Ureter (tissue), 1 donor: ENCODE data around the gene ASTN1. TPM values are rescaled to one million over a fixed set of nuclear protein-coding genes. Genes with fewer than 3 reads are reported as not detected.

Experiments used
- DNase-seq: peaks from one replicate; pipeline ENCODE4 v3.0.0-alpha.2; 2020; ENCODE audit warnings: low spot score
- total RNA-seq: library from RNA; stranded (reverse); gene quantifications from one replicate; pipeline ENCODE4 v1.2.4, GENCODE V29; 2023
- donor health status: DM: yes; HTN: yes; CAD: no.

Gene ASTN1
- total RNA-seq, 1 donor from 2014 or later: 2.2 TPM

DNA sequence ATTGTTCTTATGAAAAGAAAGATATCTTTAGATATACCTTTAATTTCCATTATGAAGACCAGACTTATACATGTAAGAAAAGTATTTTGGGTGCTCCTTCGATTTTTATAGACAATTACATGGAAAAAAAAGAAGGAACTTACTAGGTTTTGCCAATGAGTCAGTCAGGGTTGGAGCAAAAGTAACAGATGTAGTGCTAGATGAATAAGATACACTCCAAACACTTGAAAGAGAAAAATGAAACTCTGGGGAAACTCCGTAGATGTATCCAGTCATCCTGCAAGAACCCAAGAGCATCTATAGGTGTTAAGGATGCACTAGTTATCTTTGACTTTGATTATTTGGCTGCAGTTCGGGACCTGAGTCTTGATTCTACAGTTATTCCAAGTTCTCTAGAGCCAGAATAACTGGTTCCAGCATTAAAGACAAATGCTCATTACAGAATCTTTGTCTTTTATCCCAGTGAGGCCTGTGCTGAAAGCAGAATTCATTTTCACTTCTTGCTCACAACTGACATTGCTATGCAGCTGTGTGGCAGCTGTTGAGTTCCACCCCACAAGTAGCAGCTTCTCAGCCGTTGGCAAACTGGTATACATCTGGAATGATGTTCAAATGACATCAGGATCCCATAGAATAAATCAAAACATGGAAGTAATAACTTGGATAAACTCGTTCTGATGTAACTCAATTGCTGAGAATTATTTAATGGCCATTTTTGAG lies 326.1 kb downstream of the ASTN1 start:
- no peak for DNase-seq

DNA sequence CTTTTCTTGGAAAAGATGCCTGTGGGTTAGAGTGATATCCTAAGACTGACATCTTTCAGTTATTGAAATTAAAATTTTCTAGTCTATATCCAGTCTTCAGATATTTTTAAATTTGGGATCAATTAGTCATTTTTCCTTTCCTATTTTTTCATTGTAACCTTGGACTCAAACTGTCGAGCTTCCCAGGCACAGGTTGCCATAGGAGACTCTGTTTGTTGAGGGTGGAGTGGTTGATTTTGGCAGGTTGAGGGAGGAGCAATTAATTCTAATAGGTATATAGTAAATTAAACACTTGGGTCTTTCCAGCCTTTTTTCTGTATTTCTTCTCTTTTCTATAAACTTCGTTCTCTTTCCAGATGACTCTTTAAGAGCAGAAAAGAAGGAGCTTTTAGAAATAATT lies 326.8 kb downstream of the ASTN1 start:
- no peak for DNase-seq

DNA sequence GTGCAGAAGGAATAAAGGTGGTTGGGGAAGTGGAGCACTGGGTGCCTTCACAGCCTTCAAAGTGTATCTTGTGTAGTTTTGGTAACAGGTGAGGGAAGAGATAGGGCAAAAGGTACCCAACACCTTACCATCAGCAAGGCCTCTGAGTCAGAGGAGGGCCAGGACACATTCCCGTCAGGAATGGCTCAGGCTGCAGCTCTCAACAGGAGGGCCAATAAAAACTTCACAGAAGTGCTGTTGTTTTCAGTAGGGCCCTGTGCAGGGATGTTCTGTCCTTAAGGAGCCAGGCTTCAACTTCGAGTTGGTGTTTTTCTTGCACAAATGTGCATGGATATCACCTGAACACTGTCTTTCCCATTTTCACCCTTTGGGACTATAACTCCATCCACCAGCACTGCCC lies 333.4 kb downstream of the ASTN1 start:
- DNase-seq: no peak

DNA sequence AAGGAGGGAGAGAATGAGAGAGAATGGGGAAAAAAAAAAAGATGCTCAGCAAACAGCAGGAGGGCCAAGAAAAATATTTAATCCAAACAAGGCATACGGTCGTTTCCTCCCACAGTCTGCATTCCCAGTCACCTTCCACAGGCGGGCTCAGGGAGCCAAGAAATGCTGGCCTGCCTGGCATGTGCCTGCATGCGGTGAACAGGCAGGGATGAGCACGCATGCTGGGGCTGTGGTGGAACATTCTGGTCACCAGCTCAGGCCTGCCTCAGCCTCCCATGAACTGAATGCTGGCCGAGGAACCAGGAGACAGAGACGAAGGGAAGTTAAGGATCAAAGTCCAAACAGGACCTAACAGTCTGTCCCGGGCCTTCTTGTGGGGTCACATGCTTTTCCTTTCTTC lies 335.3 kb downstream of the ASTN1 start:
- no peak for DNase-seq

DNA sequence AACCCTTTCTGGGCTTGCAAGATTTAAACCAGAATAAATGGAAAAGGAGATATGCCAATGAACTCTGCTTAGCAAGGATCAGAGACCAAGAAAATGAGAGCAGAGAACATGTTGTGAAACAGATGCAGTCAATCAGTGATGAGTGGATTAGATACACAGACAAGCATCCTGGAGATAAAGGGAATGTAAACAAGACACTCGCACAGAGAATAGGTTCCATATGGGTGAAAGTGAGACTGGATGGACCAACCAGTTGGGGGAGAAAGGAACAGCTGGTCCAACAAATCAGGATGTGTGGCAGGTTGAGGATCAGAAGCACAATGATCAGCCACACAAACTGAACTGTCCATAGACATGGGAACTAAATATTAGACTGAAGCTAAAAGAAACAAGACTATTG lies 338.2 kb downstream of the ASTN1 start:
- no peak for DNase-seq

DNA sequence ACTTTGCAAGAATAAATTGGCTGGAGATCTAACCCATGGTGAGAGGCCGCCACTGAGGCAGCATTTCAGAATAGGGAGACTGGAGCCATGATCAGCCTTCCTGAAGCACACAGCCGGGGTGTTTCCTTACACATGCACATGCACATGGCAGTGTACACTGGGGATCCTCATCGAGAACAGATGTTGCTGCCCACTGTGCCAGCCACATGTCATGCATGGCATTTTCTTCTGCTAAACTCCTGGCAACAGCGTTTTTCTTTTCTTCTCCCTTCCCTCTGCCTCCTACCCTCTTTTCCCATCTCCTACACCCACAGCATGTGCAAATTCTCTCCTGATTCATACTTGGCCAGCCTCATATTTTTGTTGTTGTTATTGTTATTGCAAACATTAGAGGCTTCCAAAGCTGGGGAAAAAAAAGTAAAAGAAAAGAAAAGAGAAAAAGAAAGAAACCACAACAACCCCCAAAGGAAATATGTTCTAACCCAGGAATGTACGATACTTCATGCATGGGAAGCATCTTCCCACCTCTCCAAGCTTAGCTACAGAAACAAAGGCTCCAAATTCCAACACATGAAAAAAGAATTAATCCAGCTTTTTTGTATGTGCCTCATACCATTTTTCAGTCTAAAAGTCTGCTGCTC lies 344.0 kb downstream of the ASTN1 start:
- no peak for DNase-seq

DNA sequence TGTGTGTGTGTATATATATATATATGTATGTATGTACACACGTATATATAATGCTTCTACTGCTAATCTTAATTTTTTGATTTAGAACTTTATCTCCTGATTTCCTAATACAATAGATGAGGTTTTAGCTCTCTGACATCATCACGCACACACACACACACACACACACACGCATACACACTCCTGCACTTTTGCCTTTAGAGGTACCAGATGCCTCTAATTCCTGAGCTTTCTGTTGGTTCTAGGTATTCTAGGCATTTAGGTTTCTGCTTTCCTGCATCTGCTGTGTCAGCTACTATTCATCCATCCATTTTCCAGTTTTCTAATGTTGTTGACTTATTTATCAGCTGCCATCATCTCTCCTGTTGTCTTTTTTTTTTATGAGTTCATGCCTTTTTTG lies 348.3 kb downstream of the ASTN1 start:
- DNase-seq: no peak

DNA sequence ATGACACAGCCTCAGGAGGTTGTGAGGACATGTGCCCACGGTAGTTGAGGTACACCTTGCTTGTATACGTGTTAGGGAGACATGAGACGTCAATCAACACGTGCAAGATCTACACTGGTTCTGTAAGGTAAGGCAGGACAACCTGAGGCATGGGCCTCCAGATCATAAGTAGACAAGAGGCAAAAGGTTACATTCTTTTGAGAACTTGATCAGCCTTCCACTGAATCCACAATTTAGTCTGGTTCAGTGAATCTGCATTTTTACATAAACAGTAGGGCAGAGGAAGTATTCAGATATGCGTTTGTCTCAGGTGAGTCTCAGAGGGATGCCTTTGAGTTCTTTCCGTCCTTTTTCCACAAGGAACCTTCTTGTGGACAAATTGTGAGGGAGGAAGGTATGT lies 348.9 kb downstream of the ASTN1 start:
- no peak for DNase-seq

DNA sequence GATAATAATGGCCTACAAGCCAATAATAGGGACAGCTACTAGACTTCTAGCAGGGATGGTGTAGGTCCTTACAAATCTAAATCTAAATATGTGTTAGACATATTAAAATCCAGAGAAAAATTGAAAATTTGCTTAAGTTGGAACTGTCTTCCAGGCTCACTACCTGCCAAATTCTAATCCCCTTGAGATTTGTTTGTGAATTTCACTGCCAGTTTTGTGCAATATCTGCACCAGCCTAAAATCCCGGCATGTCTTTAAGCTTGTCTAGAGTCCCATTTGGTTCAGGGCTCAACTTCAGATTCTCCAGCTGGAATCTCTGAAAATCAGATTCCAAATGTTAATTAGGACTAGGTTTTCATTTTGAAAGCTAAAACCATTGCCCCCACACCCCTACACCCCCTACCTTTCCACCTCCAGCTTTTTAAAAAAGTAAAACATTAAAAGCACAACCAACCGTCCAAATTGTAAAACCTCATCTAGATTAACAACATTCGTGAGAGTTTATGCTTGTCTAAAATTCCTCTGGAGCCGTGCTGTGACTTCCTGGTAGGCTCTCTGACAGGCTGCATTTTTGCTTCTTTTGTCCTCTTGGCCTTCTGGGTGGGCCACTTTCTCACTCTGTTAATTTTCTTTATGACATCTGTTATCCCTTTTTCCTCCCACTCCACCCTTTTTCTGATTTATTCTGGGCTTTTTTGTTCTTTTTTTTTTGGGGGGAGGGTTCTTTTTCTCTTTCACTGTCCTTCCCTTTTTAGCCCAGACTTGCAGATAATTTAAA lies 352.8 kb downstream of the ASTN1 start:
- DNase-seq: no peak

DNA sequence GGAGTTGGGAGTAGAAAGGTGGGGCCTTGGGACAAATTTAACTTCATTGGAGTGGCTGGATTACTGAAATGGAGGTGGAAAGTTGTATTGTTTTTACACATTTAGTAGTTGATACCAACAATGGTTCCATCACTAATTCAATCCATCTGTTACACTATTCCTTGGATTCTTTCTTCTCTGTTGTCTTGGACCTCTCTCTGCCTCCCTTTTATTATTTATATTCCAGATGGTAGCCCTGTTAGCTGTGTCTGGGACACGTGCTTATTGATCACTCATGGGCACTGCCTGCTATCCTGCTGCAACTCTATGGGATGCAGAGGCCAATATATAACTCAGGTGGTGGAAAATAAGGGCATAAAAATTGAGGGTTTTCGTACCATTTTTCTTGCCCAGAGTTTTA lies 355.2 kb downstream of the ASTN1 start:
- no peak for DNase-seq

Other genes with a start within 250 kb of the ASTN1 start
- not detected for gene BRINP2, start 6.2 kb upstream of the ASTN1 start, total RNA-seq